GM11168 (cell line): ENCODE data around the gene NDST1.

Source experiments
- in situ Hi-C: fragments of 300-500 bp; cut with MboI; formaldehyde crosslinking; loops from one replicate; pipeline ENCODE4 v1.12.0; 2022; ENCODE audit warnings: low sequenced_read_pairs; ENCODE audit not compliant: unreplicated experiment

NDST1 gene

DNA sequence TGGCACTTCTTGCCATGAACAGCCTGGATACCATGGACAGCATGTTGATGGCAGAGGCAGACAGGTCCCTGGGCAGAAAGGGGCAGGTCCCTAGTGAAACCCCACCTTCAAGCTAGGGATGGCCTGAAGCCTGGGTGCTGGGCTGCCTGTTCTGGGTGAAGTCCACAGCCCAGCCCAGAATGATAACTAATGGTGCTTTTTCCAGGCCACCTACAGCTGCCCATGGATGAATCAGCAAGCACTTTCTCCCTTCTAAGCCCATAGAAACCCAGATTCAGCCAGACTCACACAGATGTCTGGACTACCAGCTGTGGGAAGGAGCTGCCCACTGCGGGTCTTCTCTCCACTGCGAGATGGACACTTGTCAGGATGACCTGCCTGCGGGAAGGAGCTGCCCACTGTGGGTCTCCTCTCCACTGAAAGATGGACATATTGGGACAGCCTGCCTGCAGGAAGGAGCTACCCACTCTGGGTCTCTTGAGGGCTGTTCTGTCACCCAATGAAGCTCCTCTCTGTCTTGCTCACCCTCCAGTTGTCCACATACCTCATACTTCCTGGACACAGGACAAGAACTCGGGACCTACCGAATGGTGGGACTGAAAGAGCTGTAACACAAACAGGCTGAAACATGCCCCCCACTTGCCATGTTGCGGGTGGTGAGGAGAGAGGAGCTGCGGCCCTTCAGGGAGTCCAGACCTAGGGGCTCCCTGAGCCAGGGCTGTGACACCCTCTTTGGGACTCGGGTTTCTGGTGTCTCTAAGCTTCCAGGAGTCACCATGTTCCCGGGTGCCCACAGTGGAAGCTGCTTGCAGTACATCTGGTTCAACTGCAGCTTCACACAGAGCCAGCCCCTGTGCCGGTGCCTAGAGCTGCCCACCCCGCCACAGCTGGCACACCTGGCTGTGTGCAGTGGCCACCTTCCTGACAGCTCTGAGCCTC is 71.8 kb downstream of the NDST1 start:
- in situ Hi-C loops = no loop called here

DNA sequence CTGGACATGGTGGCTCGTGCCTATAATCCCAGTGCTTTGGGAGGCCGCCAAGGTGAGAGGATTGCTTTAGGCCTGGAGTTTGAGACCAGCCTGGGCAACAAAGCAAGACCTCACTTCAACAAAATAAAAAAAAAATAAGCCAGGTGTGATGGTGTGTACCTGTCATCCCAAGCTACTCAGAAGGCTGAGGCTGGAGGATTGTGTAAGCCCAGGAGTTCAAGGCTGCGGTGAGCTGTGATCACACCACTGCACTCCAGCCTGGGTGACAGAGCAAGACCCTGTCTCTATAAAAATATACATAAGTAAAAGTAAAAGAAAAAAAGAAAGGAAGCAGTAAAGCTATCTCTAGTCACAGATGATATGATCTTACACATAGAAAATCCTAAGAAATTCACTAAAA is 73.0 kb downstream of the NDST1 start:
- in situ Hi-C loops = no loop called here

DNA sequence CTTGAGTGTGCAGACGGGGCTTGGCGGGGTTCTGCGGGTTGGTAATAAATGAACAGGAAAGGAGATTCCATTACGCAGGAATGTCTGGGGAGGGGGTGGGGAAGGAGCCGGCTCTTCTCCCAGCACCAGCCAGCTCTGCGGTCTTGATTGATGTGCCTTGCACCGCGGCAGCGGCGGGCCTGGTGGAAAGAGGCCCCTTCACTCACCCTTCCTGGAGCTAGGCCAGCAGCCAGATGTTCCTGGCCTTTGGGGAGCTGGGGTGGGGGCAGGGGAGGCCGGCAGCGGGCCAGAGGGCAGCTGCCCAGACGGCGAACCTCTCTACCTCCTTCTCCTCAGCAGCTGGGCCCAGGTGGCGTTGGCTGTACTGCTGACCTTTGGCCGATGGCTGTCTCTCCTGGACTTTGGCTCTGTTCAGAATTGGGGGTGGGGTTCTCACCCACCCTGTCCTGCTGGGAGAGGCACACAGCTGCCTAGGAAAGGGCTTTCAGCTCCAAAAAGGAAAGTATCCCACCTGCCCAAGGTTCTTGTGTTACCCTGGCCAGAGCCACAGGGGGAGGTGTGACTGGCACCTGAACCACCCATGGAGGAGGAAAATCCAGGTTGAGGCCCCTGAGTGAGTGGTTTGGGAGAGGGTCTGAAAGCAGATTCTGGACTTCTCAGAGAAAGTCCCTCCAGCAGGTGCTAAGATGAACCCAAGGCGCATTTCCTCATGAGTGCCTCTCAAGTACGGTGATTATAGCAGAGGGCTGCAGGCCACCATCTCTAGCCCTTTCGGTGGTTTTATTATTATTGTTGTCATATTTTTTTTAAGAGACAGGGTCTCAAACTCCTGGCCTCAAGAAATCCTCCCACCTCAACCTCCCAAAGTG is 74.5 kb downstream of the NDST1 start:
- in situ Hi-C loops = no loop called here

- in situ Hi-C loops = no loop called here
Observed at GRCh38 chr5:150583541-150584225, 75.8 kb downstream of the NDST1 start.

DNA sequence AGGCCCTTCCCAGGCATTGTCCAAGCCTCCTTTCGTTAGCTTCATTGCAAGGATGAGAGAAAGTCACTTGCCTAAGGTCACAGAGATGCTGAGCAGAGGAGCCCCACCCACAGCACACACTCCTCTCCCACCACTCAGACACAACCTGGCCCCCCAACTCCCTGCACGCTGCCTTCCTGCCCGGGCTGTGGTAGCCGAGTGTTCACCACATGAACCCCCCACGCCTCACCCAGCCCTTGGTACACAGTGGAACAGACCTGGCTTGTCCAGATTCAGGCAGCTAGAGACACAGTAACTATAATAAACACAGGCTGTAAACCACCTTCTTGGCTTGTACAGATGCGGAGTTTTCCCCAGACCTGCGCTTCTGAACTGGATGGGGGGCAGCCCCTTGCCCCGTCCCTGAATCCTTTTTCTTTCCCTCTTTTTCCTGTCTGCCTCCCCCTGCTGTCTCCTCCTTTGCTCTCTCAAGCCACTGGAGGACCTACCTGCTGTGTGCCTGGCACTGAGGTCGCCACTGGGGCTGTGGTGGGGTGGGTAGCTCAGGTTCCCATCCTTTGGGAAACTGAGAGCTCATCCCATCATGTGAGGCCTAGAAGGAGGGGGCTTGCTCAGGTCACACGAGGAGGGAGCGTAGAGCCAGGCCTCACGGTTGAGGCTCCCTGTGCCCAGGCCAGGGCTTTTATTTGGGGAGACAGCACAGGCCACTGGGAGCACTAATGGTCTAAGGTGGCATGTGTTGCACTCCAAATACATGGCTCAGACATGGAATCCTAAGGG is 76.8 kb downstream of the NDST1 start:
- in situ Hi-C loops = no loop called here

GRCh38 chr5:150585781-150586341 is 77.9 kb downstream of the NDST1 start:
- in situ Hi-C loops = no loop called here

DNA sequence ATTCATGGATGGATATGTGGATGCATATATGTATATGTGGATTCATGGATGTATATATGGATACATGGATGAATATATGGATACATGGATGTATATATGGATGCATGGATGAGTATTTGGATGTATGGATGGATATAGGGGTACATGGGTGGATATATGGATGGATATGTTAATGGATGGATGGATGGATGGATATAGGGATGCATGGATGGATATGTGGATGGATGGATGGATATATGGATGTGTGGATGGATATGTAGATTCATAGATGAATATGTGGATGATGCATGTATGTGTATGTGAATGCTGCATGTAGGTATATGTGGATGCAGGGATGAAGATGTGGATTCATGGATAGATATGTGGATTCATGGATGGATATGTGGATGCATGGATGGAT is 79.1 kb downstream of the NDST1 start:
- in situ Hi-C loops = no loop called here

DNA sequence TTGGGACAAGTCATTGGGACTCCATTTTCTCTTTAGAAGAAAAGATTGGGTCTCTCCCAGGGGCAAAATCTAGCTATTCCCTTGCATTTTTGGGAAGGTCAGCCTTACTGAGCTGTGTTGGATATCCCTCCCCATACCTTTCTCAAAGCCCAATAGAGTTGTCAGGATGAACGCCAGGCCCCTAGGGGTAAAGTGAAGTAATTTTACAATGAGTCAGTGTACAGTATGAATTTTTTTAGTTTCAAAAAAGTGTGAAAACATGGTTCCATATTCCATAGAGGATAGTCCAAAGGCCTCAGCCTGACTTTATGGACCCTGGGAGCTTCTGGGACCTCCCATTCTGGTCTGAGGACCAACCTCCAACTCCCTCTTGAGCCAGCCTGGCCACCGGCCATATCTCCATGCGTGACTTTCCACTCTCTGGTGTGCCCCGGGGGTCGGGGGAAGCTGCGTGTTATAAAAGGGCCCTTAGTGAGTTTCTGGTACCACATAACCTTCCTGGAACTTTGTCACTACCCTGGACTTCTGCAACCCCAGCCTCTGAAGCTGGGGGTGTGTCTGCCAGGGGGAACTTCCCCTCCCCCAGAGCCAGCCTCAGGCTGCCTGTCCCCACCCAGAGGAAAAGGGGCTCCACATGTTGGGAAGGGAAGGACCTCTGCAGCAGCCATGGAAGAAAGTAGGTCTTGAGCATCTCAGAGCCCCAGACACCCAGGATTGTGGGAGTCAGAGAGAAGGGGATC is 80.1 kb downstream of the NDST1 start:
- in situ Hi-C loops = no loop called here

DNA sequence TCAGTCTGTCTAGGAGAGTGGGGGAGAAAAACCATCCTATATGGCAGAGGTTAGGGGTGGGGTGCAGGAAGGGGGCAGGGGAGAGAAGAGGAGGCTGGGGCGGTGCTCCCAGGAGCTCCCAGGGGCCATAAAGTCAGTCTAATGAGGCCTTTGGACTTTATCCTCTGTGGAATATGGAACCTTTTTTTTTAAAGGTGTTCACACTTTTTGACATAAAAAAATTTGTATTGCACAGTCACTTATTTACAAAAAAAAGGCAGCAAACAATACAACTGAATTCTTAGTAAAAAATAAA is 80.6 kb downstream of the NDST1 start:
- in situ Hi-C loops = no loop called here

- in situ Hi-C loops = no loop called here
Observed at GRCh38 chr5:150589862-150590601, 82.1 kb downstream of the NDST1 start.

- in situ Hi-C loops = no loop called here
Observed at GRCh38 chr5:150590979-150591695, 83.2 kb downstream of the NDST1 start.

DNA sequence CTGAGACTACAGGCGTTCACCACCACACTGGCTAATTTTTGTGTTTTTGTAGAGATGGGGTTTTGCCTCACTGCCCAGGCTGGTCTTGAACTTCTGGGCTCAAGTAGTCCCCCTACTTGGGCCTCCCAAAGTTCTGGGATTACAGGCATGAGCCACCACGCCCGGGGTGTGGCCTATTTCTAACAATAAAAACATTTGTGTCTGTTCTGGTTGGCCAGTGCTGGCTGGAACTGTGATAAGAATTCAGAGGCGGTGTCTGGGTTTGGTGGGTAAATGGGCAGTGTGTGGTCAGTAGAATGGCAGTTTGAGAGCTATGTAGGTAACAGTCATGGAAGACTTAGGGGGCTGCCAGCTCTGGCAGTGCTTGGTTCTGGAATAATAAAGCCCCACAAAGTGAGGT is 85.7 kb downstream of the NDST1 start:
- in situ Hi-C loops = no loop called here

DNA sequence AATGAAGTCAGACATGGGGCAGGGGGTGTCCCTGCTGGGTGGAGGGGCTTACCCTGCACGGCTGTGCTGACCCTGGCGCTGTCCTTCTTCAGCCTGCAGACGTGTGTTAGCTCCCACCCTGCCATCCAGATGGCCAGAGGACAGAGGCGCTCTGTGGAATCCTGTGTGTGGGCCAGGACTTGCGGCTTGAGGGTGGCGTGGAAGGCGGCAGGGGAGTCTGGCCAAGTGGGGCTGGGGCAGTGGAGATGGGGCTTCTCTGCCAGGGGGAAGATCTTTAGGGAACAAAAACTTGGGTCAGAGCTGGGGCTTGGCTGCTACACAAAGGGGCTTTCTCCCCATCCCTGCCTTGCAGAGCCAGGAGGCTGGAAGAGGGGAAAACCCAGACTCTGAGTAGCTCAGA is 86.1 kb downstream of the NDST1 start:
- in situ Hi-C loops = no loop called here

DNA sequence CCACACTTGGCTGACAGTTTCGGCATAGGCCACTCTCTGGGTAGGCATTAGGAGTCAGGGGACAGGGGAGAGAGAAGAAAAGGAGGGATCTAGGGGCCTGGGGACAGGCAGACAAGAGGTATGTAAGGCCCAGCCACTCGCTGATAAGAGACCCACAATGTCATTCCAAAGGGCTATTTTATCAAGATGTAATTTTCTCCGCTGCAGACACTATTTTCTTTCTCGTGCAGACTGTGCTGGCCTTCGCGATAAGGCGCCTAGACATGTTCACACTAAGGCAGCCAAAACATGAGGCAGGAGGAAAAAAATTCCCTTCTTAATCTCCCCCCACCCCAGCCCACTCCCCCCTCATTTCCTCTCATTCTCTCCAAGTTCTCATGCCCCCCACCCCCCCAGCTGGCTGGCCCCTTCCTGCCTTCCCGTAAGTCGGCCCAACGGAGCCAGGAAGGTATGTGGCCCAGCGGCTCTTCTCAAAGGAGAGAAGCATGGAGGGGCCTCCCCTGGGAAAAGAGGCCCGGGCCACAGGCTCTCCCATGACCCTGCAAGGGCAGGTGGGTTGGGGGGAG is 87.6 kb downstream of the NDST1 start:
- in situ Hi-C loops = no loop called here

- in situ Hi-C loops = no loop called here
Observed at GRCh38 chr5:150596313-150596712, 88.4 kb downstream of the NDST1 start.

DNA sequence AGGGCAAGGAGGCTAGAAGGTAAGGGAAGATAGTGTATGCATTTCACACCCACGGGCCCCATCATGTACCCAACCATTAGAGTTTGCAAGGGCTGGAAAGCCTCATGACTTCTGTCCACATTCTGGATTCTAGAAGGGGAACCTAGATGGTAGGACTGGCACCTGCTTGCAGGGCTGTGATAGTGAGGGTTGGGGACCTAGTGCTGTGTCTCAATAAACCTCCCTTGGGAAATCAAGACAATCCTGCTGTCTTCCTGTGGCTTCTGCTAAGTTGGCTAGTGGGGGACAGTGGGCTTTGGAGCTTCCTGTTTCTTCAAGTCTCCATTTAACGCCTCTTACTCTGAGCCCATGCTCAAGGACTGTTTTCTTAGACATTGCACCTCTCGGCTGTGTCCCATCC is 88.9 kb downstream of the NDST1 start:
- in situ Hi-C loops = no loop called here

DNA sequence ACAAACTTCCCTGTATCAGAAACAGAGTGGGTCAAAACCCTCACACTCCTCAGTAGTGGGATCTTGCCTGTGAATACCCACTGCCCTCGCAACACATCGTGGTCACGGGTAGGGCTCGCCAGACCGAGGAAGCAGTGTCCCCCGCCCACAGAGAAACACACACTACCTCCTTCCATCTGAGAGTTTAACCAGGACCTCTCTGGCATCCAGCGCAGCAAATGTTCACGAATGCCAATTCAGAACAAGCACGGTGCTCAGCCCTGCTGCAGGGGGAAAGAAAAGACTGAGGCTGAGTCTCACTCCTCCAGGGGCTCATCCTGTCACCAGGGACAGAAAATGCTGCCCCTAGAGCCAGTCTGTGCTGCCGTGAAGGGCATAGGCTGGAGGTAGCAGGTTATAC is 90.1 kb downstream of the NDST1 start:
- in situ Hi-C loops = no loop called here
